GM12872 (cell line): Measurements from ENCODE around the gene ERBB4.

Experiments
- CTCF ChIP-seq: IDR thresholded peaks from 3 replicates; pipeline ENCODE4 v1.5.1; 2011; ENCODE audit warnings: low read depth, mild to moderate bottlenecking, low read length, moderate library complexity; ENCODE audit not compliant: insufficient read depth

The ERBB4 gene

GRCh38 chr2:211798868-211799267 is 739.7 kb downstream of the ERBB4 start:
- no peak for TF ChIP-seq CTCF

GRCh38 chr2:211793690-211794089 is 744.9 kb downstream of the ERBB4 start:
- no peak for TF ChIP-seq CTCF

GRCh38 chr2:211789982-211790381 is 748.6 kb downstream of the ERBB4 start:
- no peak for TF ChIP-seq CTCF

- no peak for TF ChIP-seq CTCF
Measured at GRCh38 chr2:211766689-211767088, 771.9 kb downstream of the ERBB4 start.

- no peak for TF ChIP-seq CTCF
Measured at GRCh38 chr2:211762479-211762878, 776.1 kb downstream of the ERBB4 start.

GRCh38 chr2:211760103-211760502 is 778.5 kb downstream of the ERBB4 start:
- no peak for TF ChIP-seq CTCF

GRCh38 chr2:211756266-211756665 is 782.3 kb downstream of the ERBB4 start:
- no peak for TF ChIP-seq CTCF

GRCh38 chr2:211755187-211755586 is 783.4 kb downstream of the ERBB4 start:
- no peak for TF ChIP-seq CTCF
